ENCODE data around the gene GSK3B. TPM values are rescaled to one million over a fixed set of nuclear protein-coding genes. Genes with fewer than 3 reads are reported as not detected.

The GSK3B gene
- total and polyA plus RNA-seq, 2 experiments from 2014 or later = 29.0 to 45.3 TPM

DNA sequence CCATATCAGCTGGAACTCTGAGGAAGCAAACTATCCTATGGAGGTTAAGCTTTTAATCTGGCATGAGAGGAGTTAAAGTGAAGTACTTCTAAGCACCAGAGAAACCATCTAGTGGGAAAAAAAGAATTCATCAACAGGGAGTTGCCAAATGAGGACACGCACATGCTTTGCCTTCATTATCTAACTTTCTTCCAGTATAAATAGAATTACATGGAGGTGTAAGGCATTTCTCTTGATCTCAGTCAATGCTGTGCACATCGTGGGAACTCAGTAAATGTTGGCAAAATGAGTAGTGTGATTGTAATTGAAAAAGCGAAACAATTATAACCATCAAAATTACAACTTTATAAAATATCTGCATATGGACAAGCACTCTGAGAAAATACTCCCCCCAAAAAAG lies 8.0 kb upstream of the GSK3B start (continued):
- no peak for TF ChIP-seq STAT1 (IDR thresholded peaks at IDR 0.05; ENCODE audit: unreplicated experiment)
- TF ChIP-seq, protein P1, sequence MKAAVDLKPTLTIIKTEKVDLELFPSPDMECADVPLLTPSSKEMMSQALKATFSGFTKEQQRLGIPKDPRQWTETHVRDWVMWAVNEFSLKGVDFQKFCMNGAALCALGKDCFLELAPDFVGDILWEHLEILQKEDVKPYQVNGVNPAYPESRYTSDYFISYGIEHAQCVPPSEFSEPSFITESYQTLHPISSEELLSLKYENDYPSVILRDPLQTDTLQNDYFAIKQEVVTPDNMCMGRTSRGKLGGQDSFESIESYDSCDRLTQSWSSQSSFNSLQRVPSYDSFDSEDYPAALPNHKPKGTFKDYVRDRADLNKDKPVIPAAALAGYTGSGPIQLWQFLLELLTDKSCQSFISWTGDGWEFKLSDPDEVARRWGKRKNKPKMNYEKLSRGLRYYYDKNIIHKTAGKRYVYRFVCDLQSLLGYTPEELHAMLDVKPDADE (IDR thresholded peaks at IDR 0.05) = no peak

DNA sequence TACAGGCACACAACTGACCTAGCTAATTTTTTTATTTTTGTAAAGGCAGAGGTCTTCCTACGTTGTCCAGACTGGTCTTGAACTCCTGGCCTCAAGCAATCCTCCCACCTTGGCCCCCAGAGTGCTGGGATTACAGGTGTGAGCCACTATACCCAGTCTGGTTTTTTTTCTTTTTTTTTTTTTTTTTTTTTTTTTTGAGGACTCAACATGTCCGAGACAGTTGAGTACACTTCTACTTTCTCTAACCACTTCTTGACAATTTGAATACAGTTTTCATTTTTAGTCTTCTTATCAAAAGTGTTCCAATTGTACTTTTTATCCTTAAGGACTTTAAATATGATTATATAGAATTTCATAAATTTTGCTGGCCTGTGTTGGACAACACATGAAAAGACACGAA lies 7.4 kb upstream of the GSK3B start:
- ATAC-seq (no peak), DNase-seq (ENCODE audit: low spot score) (no peak)
- Mint-ChIP-seq H3K4me3 (no peak overlapping the region), H3K27ac (no peak overlapping the region), H3K36me3 (ENCODE audit: low read depth) (peaks cover 36% of the 10 kb centered on the region), H3K27me3 (ENCODE audit: insufficient read depth, low read depth, poor library complexity) (peaks cover 3% of the 10 kb centered on the region), H3K9me3 (no peaks in the 10 kb centered on the region), H3K4me1 (peaks cover 6% of the 10 kb centered on the region; the same call in 2 of the 3 replicates)
- H3K27ac ChIP-seq (ENCODE audit: low read depth) = no peak overlapping the region
- no peak overlapping the region for H3K4me3 ChIP-seq
- no peaks in the 10 kb centered on the region; the same call in 1 of the 2 replicates for H3K4me1 ChIP-seq (ENCODE audit: insufficient read depth)
- H3K4me2 ChIP-seq = no peak overlapping the region
- peaks cover 43% of the 10 kb centered on the region for H3K79me2 ChIP-seq (replicated peaks; ENCODE audit: insufficient read depth)
- no peak overlapping the region for H2AFZ ChIP-seq
- peaks cover 6% of the 10 kb centered on the region for H3K36me3 ChIP-seq (ENCODE audit: insufficient read depth)
- H3K27me3 ChIP-seq (ENCODE audit: insufficient read depth) = no peaks in the 10 kb centered on the region
- H3F3A ChIP-seq (replicated peaks; ENCODE audit: low read depth) = no peaks in the 10 kb centered on the region
- H4K20me1 ChIP-seq (replicated peaks; ENCODE audit: insufficient read depth) = no peaks in the 10 kb centered on the region; the same call in 1 of the 2 replicates
- H3K9me2 ChIP-seq (ENCODE audit: insufficient read depth) = no peaks in the 10 kb centered on the region
- no peak for TF ChIP-seq EZH2 (IDR thresholded peaks at IDR 0.05; ENCODE audit: low read depth, unreplicated experiment)
- TF ChIP-seq STAT1 (IDR thresholded peaks at IDR 0.05; ENCODE audit: unreplicated experiment) = no peak
- no peak for TF ChIP-seq CREB1 (CRISPR knock-in tag; IDR thresholded peaks at IDR 0.05; ENCODE audit: low read depth)
- TF ChIP-seq, protein P2, sequence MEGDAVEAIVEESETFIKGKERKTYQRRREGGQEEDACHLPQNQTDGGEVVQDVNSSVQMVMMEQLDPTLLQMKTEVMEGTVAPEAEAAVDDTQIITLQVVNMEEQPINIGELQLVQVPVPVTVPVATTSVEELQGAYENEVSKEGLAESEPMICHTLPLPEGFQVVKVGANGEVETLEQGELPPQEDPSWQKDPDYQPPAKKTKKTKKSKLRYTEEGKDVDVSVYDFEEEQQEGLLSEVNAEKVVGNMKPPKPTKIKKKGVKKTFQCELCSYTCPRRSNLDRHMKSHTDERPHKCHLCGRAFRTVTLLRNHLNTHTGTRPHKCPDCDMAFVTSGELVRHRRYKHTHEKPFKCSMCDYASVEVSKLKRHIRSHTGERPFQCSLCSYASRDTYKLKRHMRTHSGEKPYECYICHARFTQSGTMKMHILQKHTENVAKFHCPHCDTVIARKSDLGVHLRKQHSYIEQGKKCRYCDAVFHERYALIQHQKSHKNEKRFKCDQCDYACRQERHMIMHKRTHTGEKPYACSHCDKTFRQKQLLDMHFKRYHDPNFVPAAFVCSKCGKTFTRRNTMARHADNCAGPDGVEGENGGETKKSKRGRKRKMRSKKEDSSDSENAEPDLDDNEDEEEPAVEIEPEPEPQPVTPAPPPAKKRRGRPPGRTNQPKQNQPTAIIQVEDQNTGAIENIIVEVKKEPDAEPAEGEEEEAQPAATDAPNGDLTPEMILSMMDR (conservative IDR thresholded peaks at IDR 0.05; ENCODE audit: low read depth in 2 of 2) = no peak
- TF ChIP-seq ZNF331 (CRISPR knock-in tag; IDR thresholded peaks at IDR 0.05; ENCODE audit: low read depth) = no peak
- TF ChIP-seq, protein P1 (IDR thresholded peaks at IDR 0.05) = no peak
- TF ChIP-seq JUNB (IDR thresholded peaks at IDR 0.05; ENCODE audit: unreplicated experiment) = no peak
- TF ChIP-seq NANOG (IDR thresholded peaks at IDR 0.05; ENCODE audit: borderline replicate concordance) = no peak
- no peak for TF ChIP-seq POLR2AphosphoS5 (IDR thresholded peaks at IDR 0.05; ENCODE audit: low read depth)
- TF ChIP-seq, protein P3, sequence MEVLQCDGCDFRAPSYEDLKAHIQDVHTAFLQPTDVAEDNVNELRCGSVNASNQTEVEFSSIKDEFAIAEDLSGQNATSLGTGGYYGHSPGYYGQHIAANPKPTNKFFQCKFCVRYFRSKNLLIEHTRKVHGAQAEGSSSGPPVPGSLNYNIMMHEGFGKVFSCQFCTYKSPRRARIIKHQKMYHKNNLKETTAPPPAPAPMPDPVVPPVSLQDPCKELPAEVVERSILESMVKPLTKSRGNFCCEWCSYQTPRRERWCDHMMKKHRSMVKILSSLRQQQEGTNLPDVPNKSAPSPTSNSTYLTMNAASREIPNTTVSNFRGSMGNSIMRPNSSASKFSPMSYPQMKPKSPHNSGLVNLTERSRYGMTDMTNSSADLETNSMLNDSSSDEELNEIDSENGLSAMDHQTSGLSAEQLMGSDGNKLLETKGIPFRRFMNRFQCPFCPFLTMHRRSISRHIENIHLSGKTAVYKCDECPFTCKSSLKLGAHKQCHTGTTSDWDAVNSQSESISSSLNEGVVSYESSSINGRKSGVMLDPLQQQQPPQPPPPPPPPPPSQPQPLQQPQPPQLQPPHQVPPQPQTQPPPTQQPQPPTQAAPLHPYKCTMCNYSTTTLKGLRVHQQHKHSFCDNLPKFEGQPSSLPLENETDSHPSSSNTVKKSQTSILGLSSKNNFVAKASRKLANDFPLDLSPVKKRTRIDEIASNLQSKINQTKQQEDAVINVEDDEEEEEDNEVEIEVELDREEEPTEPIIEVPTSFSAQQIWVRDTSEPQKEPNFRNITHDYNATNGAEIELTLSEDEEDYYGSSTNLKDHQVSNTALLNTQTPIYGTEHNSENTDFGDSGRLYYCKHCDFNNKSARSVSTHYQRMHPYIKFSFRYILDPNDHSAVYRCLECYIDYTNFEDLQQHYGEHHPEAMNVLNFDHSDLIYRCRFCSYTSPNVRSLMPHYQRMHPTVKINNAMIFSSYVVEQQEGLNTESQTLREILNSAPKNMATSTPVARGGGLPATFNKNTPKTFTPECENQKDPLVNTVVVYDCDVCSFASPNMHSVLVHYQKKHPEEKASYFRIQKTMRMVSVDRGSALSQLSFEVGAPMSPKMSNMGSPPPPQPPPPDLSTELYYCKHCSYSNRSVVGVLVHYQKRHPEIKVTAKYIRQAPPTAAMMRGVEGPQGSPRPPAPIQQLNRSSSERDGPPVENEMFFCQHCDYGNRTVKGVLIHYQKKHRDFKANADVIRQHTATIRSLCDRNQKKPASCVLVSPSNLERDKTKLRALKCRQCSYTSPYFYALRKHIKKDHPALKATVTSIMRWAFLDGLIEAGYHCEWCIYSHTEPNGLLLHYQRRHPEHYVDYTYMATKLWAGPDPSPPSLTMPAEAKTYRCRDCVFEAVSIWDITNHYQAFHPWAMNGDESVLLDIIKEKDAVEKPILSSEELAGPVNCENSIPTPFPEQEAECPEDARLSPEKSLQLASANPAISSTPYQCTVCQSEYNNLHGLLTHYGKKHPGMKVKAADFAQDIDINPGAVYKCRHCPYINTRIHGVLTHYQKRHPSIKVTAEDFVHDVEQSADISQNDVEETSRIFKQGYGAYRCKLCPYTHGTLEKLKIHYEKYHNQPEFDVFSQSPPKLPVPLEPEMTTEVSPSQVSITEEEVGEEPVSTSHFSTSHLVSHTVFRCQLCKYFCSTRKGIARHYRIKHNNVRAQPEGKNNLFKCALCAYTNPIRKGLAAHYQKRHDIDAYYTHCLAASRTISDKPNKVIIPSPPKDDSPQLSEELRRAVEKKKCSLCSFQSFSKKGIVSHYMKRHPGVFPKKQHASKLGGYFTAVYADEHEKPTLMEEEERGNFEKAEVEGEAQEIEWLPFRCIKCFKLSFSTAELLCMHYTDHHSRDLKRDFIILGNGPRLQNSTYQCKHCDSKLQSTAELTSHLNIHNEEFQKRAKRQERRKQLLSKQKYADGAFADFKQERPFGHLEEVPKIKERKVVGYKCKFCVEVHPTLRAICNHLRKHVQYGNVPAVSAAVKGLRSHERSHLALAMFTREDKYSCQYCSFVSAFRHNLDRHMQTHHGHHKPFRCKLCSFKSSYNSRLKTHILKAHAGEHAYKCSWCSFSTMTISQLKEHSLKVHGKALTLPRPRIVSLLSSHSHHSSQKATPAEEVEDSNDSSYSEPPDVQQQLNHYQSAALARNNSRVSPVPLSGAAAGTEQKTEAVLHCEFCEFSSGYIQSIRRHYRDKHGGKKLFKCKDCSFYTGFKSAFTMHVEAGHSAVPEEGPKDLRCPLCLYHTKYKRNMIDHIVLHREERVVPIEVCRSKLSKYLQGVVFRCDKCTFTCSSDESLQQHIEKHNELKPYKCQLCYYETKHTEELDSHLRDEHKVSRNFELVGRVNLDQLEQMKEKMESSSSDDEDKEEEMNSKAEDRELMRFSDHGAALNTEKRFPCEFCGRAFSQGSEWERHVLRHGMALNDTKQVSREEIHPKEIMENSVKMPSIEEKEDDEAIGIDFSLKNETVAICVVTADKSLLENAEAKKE (CRISPR knock-in tag; IDR thresholded peaks at IDR 0.05) = no peak
- no peak for TF ChIP-seq ZNF114 (CRISPR knock-in tag; IDR thresholded peaks at IDR 0.05)
- no peak for TF ChIP-seq EZH2phosphoT487 (IDR thresholded peaks at IDR 0.05; ENCODE audit: unreplicated experiment)

Data from GM23338 (cell line).